Activated CD4-positive, alpha-beta memory T cell treated with anti-CD3 and anti-CD28 coated beads, Interleukin-2, amount 10 ng/mL, durations not matched to agents 7 days and 5 days (primary cell): ENCODE results near the gene RSPO1. TPM values are rescaled to one million over a fixed set of nuclear protein-coding genes. Genes with fewer than 3 reads are reported as not detected.

Experiments used
- CTCF ChIA-PET: fragments of 350-600 bp; sonication (Branson Sonifier 250); formaldehyde crosslinking; loops from one replicate; lab custom pipeline; 2021; ENCODE audit warnings: antibody characterized with exemption, inconsistent platforms; lab: Charles Lee
- POLR2A ChIA-PET: fragments of 350-600 bp; sonication (Branson Sonifier 250); formaldehyde crosslinking; loops from one replicate; lab custom pipeline; 2021; ENCODE audit warnings: antibody characterized with exemption; lab: Charles Lee
- DNase-seq: peaks from one replicate; pipeline ENCODE4 v3.0.0-alpha.2; 2020
- H3K27ac Mint-ChIP-seq: one replicate; pipeline ENCODE4 v1.8.0; 2021; ENCODE audit warnings: mild to moderate bottlenecking, mixed read lengths
- H3K27me3 Mint-ChIP-seq: one replicate; pipeline ENCODE4 v1.8.0; 2021; ENCODE audit warnings: mixed read lengths
- H3K36me3 Mint-ChIP-seq: one replicate; pipeline ENCODE4 v1.8.0; 2021; ENCODE audit warnings: low read depth, mixed read lengths
- H3K4me1 Mint-ChIP-seq: one replicate; pipeline ENCODE4 v1.8.0; 2021; ENCODE audit warnings: mixed read lengths
- H3K4me3 Mint-ChIP-seq: one replicate; pipeline ENCODE4 v1.8.0; 2021; ENCODE audit warnings: mild to moderate bottlenecking, mixed read lengths
- H3K9me3 Mint-ChIP-seq: one replicate; pipeline ENCODE4 v1.8.0; 2021; ENCODE audit warnings: mixed read lengths
- total RNA-seq, 2 experiments: library from RNA; stranded (reverse); gene quantifications; one replicate each; pipeline ENCODE4 v1.2.3, GENCODE V29; 2021

RSPO1 gene
- total RNA-seq, 2 experiments from 2014 or later, result not detected

- ChIA-PET POLR2A (interaction anchor here (1.6 to 2.5 kb wide), 2 partner anchors 56 to 96 kb away, joined by 4 to 7 read pairs; partner anchors contain the start of genes MEAF6 and ZC3H12A), CTCF (interaction anchor here (1.2 kb wide), 1 partner anchor 111 kb away, joined by 3 read pairs; no protein-coding TSS in a partner anchor)
- H3K9me3 Mint-ChIP-seq, result no peaks in the 10 kb centered on the region
- H3K27ac Mint-ChIP-seq, result peak overlapping the region; percentile 80
- H3K27me3 Mint-ChIP-seq, result no peaks in the 10 kb centered on the region
- H3K4me1 Mint-ChIP-seq, result peaks cover 56% of the 10 kb centered on the region
- DNase-seq, result no peak
- no peak overlapping the region for H3K4me3 Mint-ChIP-seq
- peaks cover 91% of the 10 kb centered on the region for H3K36me3 Mint-ChIP-seq
Observed at GRCh38 chr1:37570528-37571334, 64.0 kb downstream of the RSPO1 start.

DNA sequence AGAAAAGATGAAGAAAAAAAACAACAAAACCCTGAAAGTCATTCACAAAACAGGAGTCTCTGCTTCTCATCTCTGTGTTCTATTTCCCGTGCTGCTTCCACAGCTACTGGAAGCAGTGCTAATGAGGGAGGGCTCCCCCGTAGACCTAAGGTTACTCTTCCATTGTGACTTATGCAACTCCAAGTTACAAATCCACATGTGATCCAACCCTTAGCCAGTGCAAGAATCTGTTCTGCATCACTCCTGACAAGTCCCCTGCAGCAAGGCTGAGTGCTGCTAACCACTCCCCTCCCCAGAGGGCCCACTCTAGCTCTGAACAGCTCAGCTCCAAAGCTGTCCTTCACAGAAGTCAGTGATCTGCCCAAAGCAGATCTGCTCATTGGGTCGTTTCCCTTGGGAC lies 67.7 kb downstream of the RSPO1 start:
- H3K27me3 Mint-ChIP-seq, result no peaks in the 10 kb centered on the region
- peaks cover 23% of the 10 kb centered on the region for H3K4me1 Mint-ChIP-seq
- peaks cover 71% of the 10 kb centered on the region for H3K36me3 Mint-ChIP-seq
- CTCF ChIA-PET, result no interaction called here
- DNase-seq, result no peak
- H3K4me3 Mint-ChIP-seq, result no peak overlapping the region
- H3K9me3 Mint-ChIP-seq, result no peaks in the 10 kb centered on the region
- POLR2A ChIA-PET, result no interaction called here
- no peak overlapping the region for H3K27ac Mint-ChIP-seq

- ChIA-PET CTCF (interaction anchor here (1.0 to 1.8 kb wide), 3 partner anchors 11 to 117 kb away, joined by 3 to 4 read pairs (median 3); partner anchors contain the start of gene SNIP1), POLR2A (interaction anchor here (0.8 to 1.7 kb wide), 3 partner anchors 11 to 112 kb away, joined by 3 to 6 read pairs (median 6); partner anchors contain the start of genes GNL2 and SNIP1)
- Mint-ChIP-seq H3K36me3 (peaks cover 53% of the 10 kb centered on the region), H3K27me3 (no peaks in the 10 kb centered on the region), H3K27ac (no peak overlapping the region), H3K4me1 (peaks cover 20% of the 10 kb centered on the region), H3K4me3 (no peak overlapping the region), H3K9me3 (no peaks in the 10 kb centered on the region)
- no peak for DNase-seq
Observed at GRCh38 chr1:37564892-37565291, 69.8 kb downstream of the RSPO1 start.

GRCh38 chr1:37562984-37563383 lies 71.7 kb downstream of the RSPO1 start:
- ChIA-PET POLR2A (interaction anchor here (1.1 to 1.7 kb wide), 4 partner anchors 9 to 297 kb away, joined by 3 to 6 read pairs (median 3); partner anchors contain the start of genes MTF1 and SNIP1), CTCF (interaction anchor here (0.9 to 1.5 kb wide), 4 partner anchors 40 to 119 kb away, joined by 3 to 6 read pairs (median 4); no protein-coding TSS in a partner anchor)
- Mint-ChIP-seq H3K27me3 (no peaks in the 10 kb centered on the region), H3K27ac (peak overlapping the region; percentile 11), H3K36me3 (peaks cover 34% of the 10 kb centered on the region), H3K9me3 (no peaks in the 10 kb centered on the region), H3K4me3 (no peak overlapping the region), H3K4me1 (peaks cover 16% of the 10 kb centered on the region)
- no peak for DNase-seq

Other genes starting within 250 kb of the RSPO1 start
- gene ZC3H12A, start 160.3 kb downstream of the RSPO1 start, total RNA-seq, result 10 to 100 TPM; 29.9 to 31.1 TPM
- 10 to 100 TPM; 63.7 to 64.2 TPM for gene MEAF6, start 120.1 kb downstream of the RSPO1 start, total RNA-seq
- gene SNIP1, start 80.6 kb downstream of the RSPO1 start, total RNA-seq, result 10 to 100 TPM; 24.2 to 25.9 TPM
- under 1 TPM; 0.13 to 0.18 TPM for gene DNALI1, start 78.0 kb downstream of the RSPO1 start, total RNA-seq
- 10 to 100 TPM; 50.6 to 52.8 TPM for gene GNL2, start 39.0 kb downstream of the RSPO1 start, total RNA-seq
- gene CDCA8, start 57.6 kb upstream of the RSPO1 start, total RNA-seq, result 10 to 100 TPM; 73.5 to 73.6 TPM
- not detected for gene EPHA10, start 130.2 kb upstream of the RSPO1 start, total RNA-seq
- gene MANEAL, start 159.0 kb upstream of the RSPO1 start, total RNA-seq, result 1 to 10 TPM; 1.7 to 1.8 TPM
- 10 to 100 TPM; 17.3 to 18.3 TPM for gene C1orf122, start 172.9 kb upstream of the RSPO1 start, total RNA-seq
- gene YRDC, start 173.3 kb upstream of the RSPO1 start, total RNA-seq, result 10 to 100 TPM; 16.4 to 16.8 TPM
- 10 to 100 TPM; 27.5 to 28.8 TPM for gene MTF1, start 224.7 kb upstream of the RSPO1 start, total RNA-seq